HepG2 (cell line): ENCODE results near the gene TAS1R1. TPM values are rescaled to one million over a fixed set of nuclear protein-coding genes. Genes with fewer than 3 reads are reported as not detected.

Experiments used
- ATF7-NPFF ChIP-seq: sonication (generic); formaldehyde crosslinking; IDR thresholded peaks from 2 replicates; pipeline ENCODE4 v1.8.1; 2023; ENCODE audit warnings: mild to moderate bottlenecking, low read depth, missing genetic modification reagents, moderate library complexity
- FOXO4 ChIP-seq: sonication (generic); formaldehyde crosslinking; conservative IDR thresholded peaks from 2 replicates; pipeline ENCODE4 v1.8.1; 2023; ENCODE audit warnings: missing genetic modification reagents
- HDAC1 ChIP-seq: sonication (generic); formaldehyde crosslinking; IDR thresholded peaks from 2 replicates; pipeline ENCODE4 v1.5.1; 2020; ENCODE audit warnings: mild to moderate bottlenecking, missing genetic modification reagents
- KLF16 ChIP-seq, 2 experiments: sonication (generic) in 1 of 2; formaldehyde crosslinking in 1 of 2; IDR thresholded peaks; 2 replicates each; pipeline versions ENCODE4 v1.6.1 to v1.8.0; 2016 to 2023; ENCODE audit warnings: missing genetic modification reagents in 2 of 2, missing compliant biosample characterization in 1 of 2
- MAFF ChIP-seq: IDR thresholded peaks from 2 replicates; pipeline ENCODE4 v1.6.1; 2011; ENCODE audit warnings: low read depth, low read length, improper control_type of control experiment
- MIER2 ChIP-seq: IDR thresholded peaks from 2 replicates; pipeline ENCODE4 v1.6.1; 2016; ENCODE audit warnings: missing biosample characterization, missing genetic modification reagents
- RAD21 ChIP-seq: fragments of 450-650 bp; formaldehyde crosslinking; IDR thresholded peaks from 2 replicates; pipeline ENCODE4 v1.5.0; 2020; ENCODE audit warnings: mild to moderate bottlenecking
- RBFOX2 ChIP-seq: fragments of 200-400 bp; formaldehyde crosslinking; IDR thresholded peaks from 2 replicates; pipeline ENCODE4 v1.6.1; 2017; ENCODE audit warnings: low read depth, mild to moderate bottlenecking, low read length
- RBM39 ChIP-seq: fragments of 200-400 bp; formaldehyde crosslinking; IDR thresholded peaks from one replicate; pipeline ENCODE4 v1.6.1; 2018; ENCODE audit warnings: antibody characterized with exemption, mild to moderate bottlenecking, low read depth, low read length; ENCODE audit not compliant: poor library complexity, severe bottlenecking
- SMARCE1 ChIP-seq: fragments of 450-650 bp; IDR thresholded peaks from 2 replicates; pipeline ENCODE4 v1.6.1; 2017; ENCODE audit warnings: borderline replicate concordance
- SP1 ChIP-seq, 2 experiments: fragments of 450-650 bp in 1 of 2; sonication (generic) in 1 of 2; formaldehyde crosslinking in 1 of 2; IDR thresholded peaks; 2 replicates each; pipeline versions ENCODE4 v1.4.0 to v1.6.1; 2016 to 2020; ENCODE audit warnings: missing genetic modification reagents in 1 of 2
- THAP9 ChIP-seq: sonication (generic); formaldehyde crosslinking; IDR thresholded peaks from 2 replicates; pipeline ENCODE4; 2020; ENCODE audit warnings: missing genetic modification reagents, mild to moderate bottlenecking, borderline replicate concordance
- ZBTB25 ChIP-seq: IDR thresholded peaks from 2 replicates; pipeline ENCODE4 v1.6.1; 2018; ENCODE audit warnings: missing genetic modification reagents
- ZBTB43 ChIP-seq: sonication (generic); formaldehyde crosslinking; conservative IDR thresholded peaks from 2 replicates; pipeline ENCODE4 v1.4.0; 2020; ENCODE audit warnings: missing genetic modification reagents
- ZKSCAN8 ChIP-seq: IDR thresholded peaks from 2 replicates; pipeline ENCODE4 v1.6.1; 2016; ENCODE audit warnings: borderline replicate concordance, missing genetic modification reagents, missing compliant biosample characterization
- ZNF430 ChIP-seq: sonication (generic); formaldehyde crosslinking; IDR thresholded peaks from 2 replicates; pipeline ENCODE4 v1.9.0; 2021; ENCODE audit warnings: mild to moderate bottlenecking, missing genetic modification reagents
- ZNF562 ChIP-seq: sonication (generic); formaldehyde crosslinking; IDR thresholded peaks from 2 replicates; pipeline ENCODE4 v1.8.0; 2022; ENCODE audit warnings: missing genetic modification reagents, borderline replicate concordance
- ZNF773 ChIP-seq: sonication (generic); formaldehyde crosslinking; IDR thresholded peaks from 2 replicates; pipeline ENCODE4 v1.4.0; 2020; ENCODE audit warnings: missing genetic modification reagents, borderline replicate concordance
- polyA plus RNA-seq, 8 experiments: library from polyadenylated mRNA; depleted of rRNA in 3 of 8; stranded (reverse) in 7 of 8; unstranded in 1 of 8; fragments of >200 nt; fragmentation: Illumina TruSeq in 4 of 8; extraction: Trizol in 4 of 8; gene quantifications; 2 replicates each; pipeline versions ENCODE4 v1.2.1 to v1.2.3, GENCODE V29; 2011 to 2016; ENCODE audit warnings: low read depth in 4 of 8, missing spikeins in 1 of 8, mixed read lengths in 1 of 8; ENCODE audit not compliant: insufficient read depth in 1 of 8
- total RNA-seq, 5 experiments: library from RNA; depleted of rRNA; stranded (reverse); fragments of >200 nt; fragmentation: Illumina TruSeq; extraction: Trizol; gene quantifications; 2 replicates each; pipeline ENCODE4 v1.2.3, GENCODE V29; 2016; ENCODE audit warnings: low read depth in 1 of 5
- TF ChIP-seq, protein P1 (sequence below): sonication (generic); formaldehyde crosslinking; IDR thresholded peaks from 2 replicates; pipeline ENCODE4 v1.5.0; 2020; ENCODE audit warnings: mild to moderate bottlenecking, missing genetic modification reagents

Gene TAS1R1
- total and polyA plus RNA-seq, 2 of the 13 experiments (the other 11 are each of a cell fraction or from before 2014, with no cell fraction given): 1.4 to 1.6 TPM

DNA sequence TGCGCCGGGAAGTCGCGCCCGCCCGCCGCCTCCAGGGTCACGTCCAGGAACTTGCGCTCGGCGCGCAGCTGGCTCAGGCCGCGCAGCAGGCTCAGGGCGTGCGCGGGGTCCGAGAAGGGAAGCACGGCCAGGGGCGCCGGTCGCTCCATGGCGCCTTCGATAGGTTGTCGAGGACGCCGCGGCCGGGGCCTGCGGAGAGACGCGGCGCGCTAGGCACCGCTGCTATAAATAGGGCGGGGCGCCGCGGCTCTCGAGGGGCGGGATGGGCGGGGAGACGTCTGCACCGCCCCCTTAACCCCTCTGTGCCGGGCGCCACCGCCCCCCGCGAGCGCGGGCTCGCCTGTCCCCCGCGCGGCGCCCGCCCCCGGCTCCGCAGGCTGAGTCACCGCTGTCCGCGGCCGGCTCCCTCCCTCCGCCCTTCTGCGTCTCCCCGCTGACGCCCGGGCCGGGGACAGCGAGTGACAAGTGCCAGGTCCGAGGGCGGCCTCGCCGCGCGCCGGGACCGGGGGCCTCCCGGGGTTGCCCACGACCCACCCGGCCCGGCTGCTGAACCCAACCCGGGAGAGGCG, 47.6 kb downstream of the TAS1R1 start, which contains the start of gene KLHL21 (continued):
- no peak for TF ChIP-seq THAP9 (CRISPR knock-in tag)
- peak; percentile 30 for TF ChIP-seq RBM39
- TF ChIP-seq MIER2 (CRISPR knock-in tag): no peak
- TF ChIP-seq SMARCE1: no peak
- TF ChIP-seq RAD21 (CRISPR knock-in tag): peak; percentile 23; the same call in 1 of the 2 replicates
- 0 out of 2 replicates have a peak, but pooled peaks have one; percentile 24 for TF ChIP-seq ZNF773 (CRISPR knock-in tag)
- peak; percentile 94 for TF ChIP-seq RBFOX2
- peak; percentile 15; the same call in 1 of the 2 replicates for TF ChIP-seq HDAC1 (CRISPR knock-in tag)
- peak in 1 of 2 experiments; percentile 8; a peak in 1 of 4 replicates for TF ChIP-seq KLF16 (CRISPR knock-in tag; IDR thresholded peaks at IDR 0.05)
- no peak for TF ChIP-seq MAFF
- TF ChIP-seq, protein P1, sequence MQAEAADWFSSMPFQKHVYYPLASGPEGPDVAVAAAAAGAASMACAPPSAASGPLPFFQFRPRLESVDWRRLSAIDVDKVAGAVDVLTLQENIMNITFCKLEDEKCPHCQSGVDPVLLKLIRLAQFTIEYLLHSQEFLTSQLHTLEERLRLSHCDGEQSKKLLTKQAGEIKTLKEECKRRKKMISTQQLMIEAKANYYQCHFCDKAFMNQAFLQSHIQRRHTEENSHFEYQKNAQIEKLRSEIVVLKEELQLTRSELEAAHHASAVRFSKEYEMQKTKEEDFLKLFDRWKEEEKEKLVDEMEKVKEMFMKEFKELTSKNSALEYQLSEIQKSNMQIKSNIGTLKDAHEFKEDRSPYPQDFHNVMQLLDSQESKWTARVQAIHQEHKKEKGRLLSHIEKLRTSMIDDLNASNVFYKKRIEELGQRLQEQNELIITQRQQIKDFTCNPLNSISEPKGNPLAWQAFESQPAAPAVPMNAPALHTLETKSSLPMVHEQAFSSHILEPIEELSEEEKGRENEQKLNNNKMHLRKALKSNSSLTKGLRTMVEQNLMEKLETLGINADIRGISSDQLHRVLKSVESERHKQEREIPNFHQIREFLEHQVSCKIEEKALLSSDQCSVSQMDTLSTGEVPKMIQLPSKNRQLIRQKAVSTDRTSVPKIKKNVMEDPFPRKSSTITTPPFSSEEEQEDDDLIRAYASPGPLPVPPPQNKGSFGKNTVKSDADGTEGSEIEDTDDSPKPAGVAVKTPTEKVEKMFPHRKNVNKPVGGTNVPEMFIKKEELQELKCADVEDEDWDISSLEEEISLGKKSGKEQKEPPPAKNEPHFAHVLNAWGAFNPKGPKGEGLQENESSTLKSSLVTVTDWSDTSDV: no peak
- no peak for TF ChIP-seq ZBTB43
- TF ChIP-seq ZNF430 (CRISPR knock-in tag): peak; percentile 87
- TF ChIP-seq ZNF562: no peak
- TF ChIP-seq ZBTB25 (CRISPR knock-in tag): 0 out of 2 replicates have a peak, but pooled peaks have one; percentile 17
- TF ChIP-seq ZKSCAN8: no peak
- TF ChIP-seq SP1 (IDR thresholded peaks at IDR 0.05): no peak
- peak; percentile 74 for TF ChIP-seq SP1 (CRISPR knock-in tag; IDR thresholded peaks at IDR 0.05)
- TF ChIP-seq FOXO4 (CRISPR knock-in tag): 0 out of 2 replicates have a peak, but pooled peaks have one; percentile 8
- peak; percentile 54; the same call in 1 of the 2 replicates for TF ChIP-seq ATF7-NPFF (CRISPR knock-in tag)
